ENCODE measurements around the gene YOD1. TPM values are rescaled to one million over a fixed set of nuclear protein-coding genes. Genes with fewer than 3 reads are reported as not detected.

The YOD1 gene
- total RNA-seq, 1 donor from 2014 or later: 15.2 TPM

DNA sequence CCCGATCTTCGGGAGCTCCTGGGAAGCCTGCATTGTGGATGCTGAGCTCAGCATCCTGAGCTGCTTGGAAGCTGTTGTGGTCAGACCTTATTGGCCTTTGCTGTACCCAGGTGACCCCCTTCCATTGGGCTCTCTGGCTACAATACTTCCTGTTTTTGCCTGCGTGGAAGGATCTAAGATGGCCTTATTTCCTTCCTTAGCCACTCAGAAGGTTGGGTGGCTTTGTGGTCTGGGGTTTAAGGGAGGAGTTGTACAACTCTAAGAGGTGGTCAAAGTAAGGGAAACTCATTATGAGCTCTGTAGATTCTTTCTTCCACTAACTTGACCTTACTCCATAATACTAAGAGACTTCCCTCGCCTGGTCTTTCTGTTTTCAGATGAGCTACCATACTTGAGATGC lies 19.8 kb upstream of the YOD1 start:
- Mint-ChIP-seq H3K27me3 (ENCODE audit: low read depth) (no peaks in the 10 kb centered on the region), H3K4me1 (no peaks in the 10 kb centered on the region), H3K9me3 (no peaks in the 10 kb centered on the region), H3K27ac (ENCODE audit: unreplicated experiment) (peak overlapping the region; percentile 43), H3K36me3 (ENCODE audit: low read depth) (peaks cover 3% of the 10 kb centered on the region), H3K4me3 (no peak overlapping the region)
- DNase-seq (ENCODE audit: low read depth, low spot score): no peak
- TF ChIP-seq, protein P1, sequence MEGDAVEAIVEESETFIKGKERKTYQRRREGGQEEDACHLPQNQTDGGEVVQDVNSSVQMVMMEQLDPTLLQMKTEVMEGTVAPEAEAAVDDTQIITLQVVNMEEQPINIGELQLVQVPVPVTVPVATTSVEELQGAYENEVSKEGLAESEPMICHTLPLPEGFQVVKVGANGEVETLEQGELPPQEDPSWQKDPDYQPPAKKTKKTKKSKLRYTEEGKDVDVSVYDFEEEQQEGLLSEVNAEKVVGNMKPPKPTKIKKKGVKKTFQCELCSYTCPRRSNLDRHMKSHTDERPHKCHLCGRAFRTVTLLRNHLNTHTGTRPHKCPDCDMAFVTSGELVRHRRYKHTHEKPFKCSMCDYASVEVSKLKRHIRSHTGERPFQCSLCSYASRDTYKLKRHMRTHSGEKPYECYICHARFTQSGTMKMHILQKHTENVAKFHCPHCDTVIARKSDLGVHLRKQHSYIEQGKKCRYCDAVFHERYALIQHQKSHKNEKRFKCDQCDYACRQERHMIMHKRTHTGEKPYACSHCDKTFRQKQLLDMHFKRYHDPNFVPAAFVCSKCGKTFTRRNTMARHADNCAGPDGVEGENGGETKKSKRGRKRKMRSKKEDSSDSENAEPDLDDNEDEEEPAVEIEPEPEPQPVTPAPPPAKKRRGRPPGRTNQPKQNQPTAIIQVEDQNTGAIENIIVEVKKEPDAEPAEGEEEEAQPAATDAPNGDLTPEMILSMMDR (conservative IDR thresholded peaks at IDR 0.05): no peak

DNA sequence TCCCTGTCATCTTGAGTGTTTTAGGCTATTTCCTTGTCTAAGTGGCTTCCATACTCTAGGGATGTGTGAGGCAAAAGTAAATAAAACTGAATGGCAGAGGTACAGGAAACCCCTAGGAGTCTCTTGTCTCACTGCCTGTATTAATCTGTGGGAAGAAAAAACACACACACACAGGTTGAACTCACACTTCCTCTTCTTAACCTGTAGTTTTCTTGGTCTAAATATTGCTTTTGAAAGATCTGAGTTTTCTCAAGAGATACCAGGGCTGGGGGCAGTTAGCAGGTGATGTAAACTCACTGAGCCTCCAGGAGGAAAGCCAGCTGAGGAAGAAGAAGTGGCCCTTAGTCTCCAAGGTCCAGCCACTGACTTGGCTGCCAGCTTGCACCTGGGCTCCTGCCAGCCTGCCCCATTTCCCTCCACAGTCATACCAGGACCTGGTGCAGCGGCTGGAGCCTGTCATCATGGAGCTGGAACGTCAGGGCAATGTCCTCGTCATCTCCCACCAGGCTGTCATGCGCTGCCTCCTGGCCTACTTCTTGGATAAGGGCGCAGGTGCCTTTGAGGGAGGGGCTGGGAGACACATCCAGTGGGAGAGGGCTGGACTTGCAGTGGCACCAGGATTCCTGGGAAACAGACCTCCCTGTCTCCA lies 19.0 kb upstream of the YOD1 start:
- TF ChIP-seq, protein P1 (conservative IDR thresholded peaks at IDR 0.05): no peak
- Mint-ChIP-seq H3K9me3 (no peaks in the 10 kb centered on the region), H3K36me3 (ENCODE audit: low read depth) (peaks cover 3% of the 10 kb centered on the region), H3K27ac (ENCODE audit: unreplicated experiment) (no peak overlapping the region), H3K27me3 (ENCODE audit: low read depth) (no peaks in the 10 kb centered on the region), H3K4me1 (no peaks in the 10 kb centered on the region), H3K4me3 (no peak overlapping the region)
- no peak for DNase-seq (ENCODE audit: low read depth, low spot score)

DNA sequence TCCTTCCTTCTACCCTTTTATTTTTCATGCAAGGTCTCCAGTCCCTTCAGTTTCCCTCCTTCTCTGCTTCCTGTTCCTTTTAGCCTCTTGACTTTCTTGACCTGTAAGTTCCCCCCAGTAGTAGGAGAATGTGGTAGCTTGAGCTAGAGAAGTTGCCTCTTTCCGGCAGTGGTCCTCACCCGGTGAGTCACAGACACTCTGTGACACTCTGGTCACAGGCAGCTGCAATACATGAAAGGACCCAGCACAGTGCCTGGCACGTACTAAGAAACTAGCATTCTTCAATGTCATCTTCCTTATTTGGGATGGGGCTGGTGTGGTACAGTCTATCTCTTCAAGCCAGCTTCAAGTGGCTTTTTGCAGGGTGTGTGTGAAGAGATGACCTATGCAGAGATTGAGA lies 18.1 kb upstream of the YOD1 start:
- Mint-ChIP-seq H3K4me1 (no peaks in the 10 kb centered on the region), H3K9me3 (no peaks in the 10 kb centered on the region), H3K36me3 (ENCODE audit: low read depth) (peaks cover 3% of the 10 kb centered on the region), H3K27me3 (ENCODE audit: low read depth) (no peaks in the 10 kb centered on the region), H3K27ac (ENCODE audit: unreplicated experiment) (no peak overlapping the region), H3K4me3 (no peak overlapping the region)
- TF ChIP-seq, protein P1 (conservative IDR thresholded peaks at IDR 0.05): no peak
- no peak for DNase-seq (ENCODE audit: low read depth, low spot score)

DNA sequence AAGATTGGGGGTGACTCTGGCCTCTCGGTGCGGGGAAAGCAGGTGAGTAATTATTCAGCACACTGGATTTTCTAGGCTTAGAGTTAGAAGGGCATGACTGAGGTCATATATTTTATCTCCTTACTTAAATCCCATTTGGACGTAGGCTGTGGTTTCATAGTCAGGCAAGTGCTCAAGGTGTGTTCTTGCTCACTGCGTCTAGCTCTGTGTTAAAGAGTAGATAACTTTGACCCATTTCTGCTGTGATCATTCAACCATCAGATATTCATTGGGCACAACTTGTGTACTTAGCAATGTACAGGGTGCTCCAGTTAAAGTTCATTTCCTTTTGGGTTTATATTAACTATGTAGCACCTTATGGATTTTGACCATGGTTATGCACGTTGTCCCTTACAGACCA lies 16.7 kb upstream of the YOD1 start:
- Mint-ChIP-seq H3K36me3 (ENCODE audit: low read depth) (peaks cover 7% of the 10 kb centered on the region), H3K4me1 (no peaks in the 10 kb centered on the region), H3K4me3 (no peak overlapping the region), H3K27ac (ENCODE audit: unreplicated experiment) (no peak overlapping the region), H3K27me3 (ENCODE audit: low read depth) (no peaks in the 10 kb centered on the region), H3K9me3 (no peaks in the 10 kb centered on the region)
- TF ChIP-seq, protein P1 (conservative IDR thresholded peaks at IDR 0.05): no peak
- no peak for DNase-seq (ENCODE audit: low read depth, low spot score)

DNA sequence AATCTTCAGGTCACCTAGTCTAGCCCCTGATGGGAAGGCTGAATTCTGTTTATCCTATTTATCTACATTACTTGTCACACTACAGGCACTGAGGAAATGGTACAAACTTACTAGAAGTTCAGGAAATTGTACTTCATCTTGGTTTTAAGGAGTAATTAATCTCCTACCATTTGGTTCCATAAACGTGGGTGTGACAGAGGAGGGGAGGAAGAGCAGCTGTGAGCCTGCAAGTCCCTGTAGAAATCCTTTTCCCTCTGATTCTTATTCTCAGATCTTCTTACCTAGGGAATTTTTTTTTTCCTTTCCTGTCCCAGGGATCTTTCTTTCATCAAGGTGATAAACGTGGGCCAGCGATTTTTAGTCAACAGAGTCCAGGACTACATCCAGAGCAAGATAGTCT lies 16.2 kb upstream of the YOD1 start:
- Mint-ChIP-seq H3K4me3 (no peak overlapping the region), H3K4me1 (no peaks in the 10 kb centered on the region), H3K27ac (ENCODE audit: unreplicated experiment) (no peak overlapping the region), H3K27me3 (ENCODE audit: low read depth) (no peaks in the 10 kb centered on the region), H3K36me3 (ENCODE audit: low read depth) (peaks cover 9% of the 10 kb centered on the region), H3K9me3 (no peaks in the 10 kb centered on the region)
- TF ChIP-seq, protein P1 (conservative IDR thresholded peaks at IDR 0.05): no peak
- no peak for DNase-seq (ENCODE audit: low read depth, low spot score)

Measured in neural crest cell (in vitro differentiated cells).